Astrocyte of the spinal cord (primary cell): ENCODE data around the gene IGFL3.
A peak's percentile ranks its signal among the peaks of the same experiment; 100 is the strongest.

Source experiments
- DNase-seq: peaks from one replicate; pipeline ENCODE4 v3.0.0; 2011; ENCODE audit warnings: low read depth, low spot score
- H3K4me3 ChIP-seq: 2 replicates; pipeline ENCODE4 v1.5.1; 2011; ENCODE audit warnings: low read depth, mild to moderate bottlenecking, low read length, moderate library complexity
- CTCF ChIP-seq: IDR thresholded peaks from 2 replicates; pipeline ENCODE4 v1.5.1; 2012; ENCODE audit warnings: low read depth, mild to moderate bottlenecking, low read length, inconsistent platforms
- in situ Hi-C: cut with HindIII; loops from 2 replicates; pipeline ENCODE4 v1.10.0; 2017; ENCODE audit warnings: low sequenced_read_pairs

Gene IGFL3

GRCh38 chr19:46155237-46155636 lies 30.7 kb upstream of the IGFL3 start:
- TF ChIP-seq CTCF = no peak
- no peak overlapping the region for H3K4me3 ChIP-seq
- DNase-seq = no peak
- in situ Hi-C loops = no loop called here

- TF ChIP-seq CTCF = no peak
- in situ Hi-C loops = no loop called here
- no peak overlapping the region for H3K4me3 ChIP-seq
- no peak for DNase-seq
Measured at GRCh38 chr19:46150606-46151005, 26.1 kb upstream of the IGFL3 start.

- no peak for TF ChIP-seq CTCF
- H3K4me3 ChIP-seq = no peak within 1 kb of the TSS
- DNase-seq = peak; percentile 2
- in situ Hi-C loops = no loop called here
Measured at GRCh38 chr19:46147791-46148288, 23.4 kb upstream of the IGFL3 start, which contains the start of gene IGFL2. IGFL2 (plus strand) TSS chr19:46148238; CDS start chr19:46148279, 41 bp downstream.

- TF ChIP-seq CTCF = no peak
- in situ Hi-C loops = no loop called here
- no peak for DNase-seq
- no peak overlapping the region for H3K4me3 ChIP-seq
Measured at GRCh38 chr19:46147166-46147740, 22.8 kb upstream of the IGFL3 start.

GRCh38 chr19:46144756-46145155 lies 20.3 kb upstream of the IGFL3 start:
- no peak overlapping the region for H3K4me3 ChIP-seq
- in situ Hi-C loops = no loop called here
- no peak for DNase-seq
- TF ChIP-seq CTCF = no peak

GRCh38 chr19:46142294-46142693 lies 17.8 kb upstream of the IGFL3 start:
- TF ChIP-seq CTCF = no peak
- no peak for DNase-seq
- in situ Hi-C loops = no loop called here
- no peak overlapping the region for H3K4me3 ChIP-seq
